Left renal cortex interstitium (tissue), 4 donors: ENCODE data around the gene THSD4. TPM values are rescaled to one million over a fixed set of nuclear protein-coding genes. Genes with fewer than 3 reads are reported as not detected.

Experiments used
- DNase-seq, 4 donors: peaks; one replicate each; pipeline ENCODE4 v3.0.0-alpha.2; 2013; ENCODE audit warnings: low read depth in 4 of 4, low spot score in 2 of 4, missing footprints in 1 of 4
- polyA plus RNA-seq, 4 donors: library from polyadenylated mRNA; unstranded; fragments of 120-200 nt; gene quantifications; one replicate each; pipeline ENCODE4 v1.2.1, GENCODE V29; 2013; ENCODE audit not compliant: insufficient read length in 4 of 4

THSD4 gene
- polyA plus RNA-seq, 4 donors = 30.0 to 48.5 (median 35.9) TPM

DNA sequence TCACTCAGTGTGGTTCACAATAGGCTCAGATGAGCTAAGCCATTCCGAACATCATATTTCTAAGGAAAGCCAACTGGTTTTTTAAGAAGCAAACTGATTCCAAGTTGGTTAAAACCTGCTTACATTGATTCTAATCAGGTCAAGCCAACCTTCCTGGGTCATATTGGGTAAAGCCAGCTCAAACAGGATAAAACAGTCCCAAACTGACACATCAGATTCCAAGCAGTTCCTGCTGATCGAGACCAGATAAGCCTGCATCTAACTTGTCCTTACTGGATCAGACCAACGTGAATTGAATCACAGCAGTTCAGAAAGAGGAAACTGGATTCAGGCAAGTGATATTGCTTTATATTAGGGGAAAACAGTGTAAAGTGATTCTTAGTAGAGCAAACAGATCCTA, 18.6 kb upstream of the THSD4 start:
- DNase-seq = no peak

DNA sequence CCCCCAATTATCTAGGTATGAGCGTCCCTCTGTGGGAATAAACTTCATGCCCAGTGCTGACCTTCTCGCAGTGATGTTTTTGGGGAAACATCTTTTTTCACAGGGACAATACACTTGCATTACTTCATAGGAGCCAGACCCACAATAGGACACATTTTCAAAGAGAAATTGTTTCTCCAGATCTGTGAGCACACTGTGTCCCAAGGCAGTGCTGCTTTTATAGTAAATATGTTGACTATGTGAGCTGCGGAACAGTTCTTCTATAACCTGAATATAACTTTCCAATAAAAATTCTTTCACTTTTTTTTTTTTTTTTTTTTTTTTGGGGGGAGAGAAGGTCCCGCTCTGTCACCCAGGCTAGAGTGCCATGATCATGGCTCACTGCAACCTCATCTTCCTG, 17.4 kb upstream of the THSD4 start:
- no peak for DNase-seq

DNA sequence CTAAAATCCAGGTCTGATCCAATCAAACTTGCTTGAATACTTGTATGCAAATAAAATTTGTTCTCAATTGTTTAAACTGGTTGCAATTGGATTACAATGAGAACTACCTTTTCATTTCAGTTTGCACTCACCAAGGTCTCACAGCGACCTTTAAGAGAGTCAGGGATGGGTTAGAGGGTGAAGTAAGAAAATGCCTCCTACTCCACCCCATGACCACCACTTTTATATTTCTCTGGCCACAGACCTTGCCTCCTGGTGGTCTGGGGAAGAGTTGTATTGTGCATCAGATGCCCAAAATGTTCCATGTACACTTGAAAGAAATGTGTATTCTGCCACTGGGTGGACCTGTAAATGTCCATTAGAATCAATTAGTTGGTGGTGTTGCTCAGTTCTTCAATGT, 16.4 kb upstream of the THSD4 start:
- DNase-seq = no peak

DNA sequence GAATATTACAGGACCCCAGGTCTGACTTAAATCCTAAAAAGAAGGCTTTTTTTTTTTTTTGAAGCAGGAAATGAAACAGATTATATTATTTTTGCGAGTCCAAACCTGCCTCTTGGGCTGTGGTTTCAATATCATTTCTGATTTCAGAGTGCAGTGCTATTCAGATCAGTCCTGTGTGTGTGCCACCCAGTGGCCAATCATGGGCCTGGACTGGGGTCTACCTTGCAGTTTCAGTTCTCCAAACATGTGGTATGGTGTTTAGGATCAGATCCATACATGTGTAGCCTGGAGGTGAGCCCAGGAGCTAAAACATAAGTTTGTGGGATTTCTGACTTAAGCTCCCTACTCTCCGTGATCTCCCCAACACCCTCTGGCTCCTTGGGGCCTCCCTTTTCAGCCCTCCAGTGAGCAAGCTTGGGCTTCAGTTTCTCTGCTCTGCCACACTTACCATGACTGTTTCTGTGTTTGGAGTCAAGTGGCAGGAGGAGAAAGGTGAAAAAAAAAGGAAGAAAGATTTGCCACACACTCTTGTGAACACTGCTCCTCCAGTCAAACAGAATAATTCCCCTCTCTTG, 12.1 kb upstream of the THSD4 start:
- DNase-seq = no peak

DNA sequence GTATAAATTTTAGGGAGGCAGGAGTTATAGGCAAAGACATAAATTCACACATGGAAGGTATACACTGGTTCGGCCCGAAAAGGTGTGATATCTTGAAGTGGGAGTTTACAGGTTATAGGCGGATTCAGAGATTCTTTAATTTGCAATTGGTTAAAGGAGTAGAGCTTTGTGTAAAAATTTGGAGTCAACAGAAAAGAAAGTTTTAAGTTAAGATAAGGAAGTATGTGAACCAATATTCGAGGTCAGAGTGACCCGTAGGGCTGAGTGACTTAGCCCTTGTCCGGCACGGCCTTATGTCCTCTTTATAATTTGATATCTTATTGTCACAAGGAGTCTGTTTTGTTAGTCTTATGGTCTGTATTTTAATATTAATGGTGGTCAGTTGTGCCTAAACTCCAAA, 10.6 kb upstream of the THSD4 start:
- no peak for DNase-seq

DNA sequence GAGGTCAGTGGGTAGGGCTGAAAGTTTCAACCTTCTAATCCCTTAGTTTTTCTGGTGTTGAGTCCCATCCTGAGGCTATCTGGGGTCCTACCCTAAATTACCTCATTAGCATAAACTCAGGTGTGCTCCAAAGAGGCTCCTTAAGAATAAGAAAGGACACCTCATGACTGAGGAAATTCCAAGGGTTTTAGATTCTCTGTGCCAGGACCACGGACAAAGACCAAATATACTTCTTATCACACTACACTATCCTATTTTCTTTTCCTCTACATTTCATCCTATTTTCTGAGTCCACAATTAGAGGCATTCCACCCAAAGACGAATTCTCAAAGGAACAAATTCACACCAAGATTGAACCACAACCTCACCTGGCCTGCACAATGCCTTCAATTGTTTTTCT, 9.8 kb upstream of the THSD4 start:
- DNase-seq = no peak

DNA sequence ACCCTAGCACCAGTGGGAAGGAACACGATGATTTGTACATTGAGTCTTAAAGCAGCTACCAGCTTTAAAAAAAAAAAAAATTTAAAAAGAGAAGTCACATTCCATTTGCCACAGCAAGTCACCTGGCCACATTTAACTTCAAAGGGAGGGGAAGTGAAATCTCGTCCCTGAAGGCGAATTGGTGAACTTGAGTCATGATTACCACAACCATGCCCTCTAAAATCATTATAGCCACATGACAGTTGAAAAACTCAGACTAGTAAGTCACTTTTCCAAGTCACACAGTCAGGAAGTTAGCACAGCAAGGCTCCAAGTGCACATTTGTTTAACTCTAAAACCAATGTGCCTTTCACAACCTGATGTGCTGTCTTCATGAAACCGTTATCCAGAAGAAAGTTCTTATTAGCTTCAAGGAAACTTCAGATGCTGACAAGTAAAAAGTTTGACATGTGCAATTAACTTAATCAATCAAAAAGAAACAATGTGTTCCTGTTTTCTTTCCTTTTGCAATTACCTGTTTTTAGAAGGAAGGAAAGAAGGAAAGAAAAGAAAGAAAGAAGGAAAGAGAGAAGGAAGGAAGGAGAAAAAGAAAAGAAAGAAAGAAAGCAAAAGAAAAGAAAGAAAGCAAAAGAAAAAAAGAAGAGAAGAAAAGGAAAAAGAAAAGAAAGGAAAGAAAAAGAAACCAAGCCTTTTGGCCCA, 8.3 kb upstream of the THSD4 start:
- DNase-seq = no peak

DNA sequence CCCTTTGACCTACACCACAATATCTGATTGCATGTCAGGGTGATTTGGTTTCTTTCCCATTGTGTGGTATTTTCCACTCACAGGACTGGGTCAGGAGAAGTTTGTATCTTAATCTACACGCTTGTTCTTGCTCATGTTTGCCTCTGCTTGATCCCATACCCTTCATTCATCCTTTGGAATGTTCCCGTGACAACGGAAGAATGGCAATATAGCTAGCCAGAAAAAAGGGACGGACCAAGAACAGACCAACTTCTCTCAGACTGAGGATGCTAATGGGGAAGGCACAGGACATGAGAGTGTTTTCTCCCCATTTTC, 7.8 kb upstream of the THSD4 start:
- DNase-seq = no peak

DNA sequence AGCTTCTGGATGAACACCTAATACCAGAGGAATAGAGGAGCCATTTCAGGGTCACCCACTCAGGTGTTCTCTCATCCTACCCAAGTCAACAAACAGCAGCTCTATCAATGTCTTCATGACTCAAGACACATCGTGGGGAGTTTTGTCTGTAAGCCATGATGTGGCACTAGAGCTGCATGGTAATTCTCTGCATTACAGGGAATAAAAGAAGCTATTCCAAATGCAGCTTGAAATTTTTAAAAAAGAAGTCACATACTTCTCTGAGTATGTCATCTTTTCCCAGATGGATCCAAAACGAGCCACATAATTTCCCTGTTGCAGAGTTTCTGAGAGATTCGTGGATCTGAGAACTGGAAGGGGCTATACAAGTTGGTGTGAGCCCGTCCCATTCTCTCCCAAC, 6.1 kb upstream of the THSD4 start:
- no peak for DNase-seq

DNA sequence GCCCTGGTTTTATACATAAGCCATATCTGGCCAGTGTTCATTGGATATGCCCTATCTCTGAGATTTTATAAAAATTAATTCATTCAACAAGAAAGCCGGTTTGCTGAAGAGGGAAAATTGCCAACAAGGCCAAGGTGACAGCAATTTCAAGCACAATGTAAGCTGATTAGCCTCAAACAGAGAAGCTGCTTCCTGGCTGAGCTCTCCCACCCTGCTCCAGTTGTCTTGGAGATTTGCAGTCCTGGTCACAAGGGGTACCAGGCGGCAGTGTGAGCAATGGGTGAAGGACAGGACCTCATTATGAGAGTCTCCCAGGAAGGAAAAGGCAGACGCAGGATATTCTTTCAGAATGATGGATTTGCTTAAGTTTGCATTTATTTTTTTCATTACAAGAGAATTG, 5.4 kb upstream of the THSD4 start:
- no peak for DNase-seq

DNA sequence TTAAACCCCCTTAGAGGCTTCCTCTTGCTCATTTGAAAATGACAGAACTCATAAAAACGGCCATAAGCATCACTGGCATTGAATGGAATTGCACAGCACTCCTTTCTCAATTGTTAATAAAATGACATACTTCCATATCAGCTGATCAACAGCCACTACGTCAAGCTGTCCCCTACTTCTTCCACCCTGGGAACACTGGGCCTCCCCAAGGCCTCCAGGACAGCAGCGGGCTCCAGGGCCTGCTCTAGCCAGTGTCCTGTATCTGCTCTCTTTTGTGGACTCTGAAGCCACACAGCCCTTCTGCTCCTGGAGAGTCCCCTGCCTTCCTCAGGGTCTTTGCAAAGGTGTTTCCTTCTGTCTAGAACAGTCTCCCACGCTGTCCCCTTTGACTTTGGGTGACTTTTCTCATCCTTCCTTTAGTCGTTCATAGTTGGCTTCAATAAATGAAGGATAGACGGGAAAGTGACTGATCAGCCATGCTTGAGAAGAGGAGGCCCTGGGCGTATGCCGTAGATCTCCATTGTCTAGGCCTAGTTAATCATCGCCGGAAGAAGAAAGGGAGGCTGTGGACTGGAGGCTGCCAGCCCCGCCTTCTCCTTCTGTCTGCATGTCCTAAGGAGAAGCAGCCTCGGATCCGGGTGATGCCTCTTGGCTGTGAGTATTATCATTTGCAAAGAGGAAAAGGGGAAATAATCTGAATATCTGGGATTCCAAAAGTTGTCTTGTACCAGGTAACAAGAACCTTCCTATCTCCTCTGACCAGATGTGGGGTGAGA, 4.7 kb upstream of the THSD4 start:
- no peak for DNase-seq

DNA sequence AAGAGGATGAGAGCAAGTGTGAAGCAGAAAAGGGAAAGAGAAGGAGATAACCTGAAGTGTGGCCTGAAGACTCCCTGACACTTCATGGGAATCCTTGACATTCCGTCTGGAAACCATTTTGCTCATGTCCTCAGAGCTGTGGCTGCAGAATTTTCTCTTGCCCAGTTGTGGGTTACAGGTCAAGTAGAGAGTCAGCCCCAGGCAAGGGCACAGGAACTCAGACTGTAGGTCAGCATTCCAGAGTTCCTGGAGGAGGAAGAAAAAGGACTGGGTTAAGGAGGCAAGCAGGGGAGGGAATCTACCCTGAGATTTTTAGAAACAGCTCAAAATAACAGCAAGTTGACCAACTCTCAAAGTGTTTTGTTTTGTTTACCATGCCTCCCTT, 4.1 kb upstream of the THSD4 start:
- DNase-seq = no peak

DNA sequence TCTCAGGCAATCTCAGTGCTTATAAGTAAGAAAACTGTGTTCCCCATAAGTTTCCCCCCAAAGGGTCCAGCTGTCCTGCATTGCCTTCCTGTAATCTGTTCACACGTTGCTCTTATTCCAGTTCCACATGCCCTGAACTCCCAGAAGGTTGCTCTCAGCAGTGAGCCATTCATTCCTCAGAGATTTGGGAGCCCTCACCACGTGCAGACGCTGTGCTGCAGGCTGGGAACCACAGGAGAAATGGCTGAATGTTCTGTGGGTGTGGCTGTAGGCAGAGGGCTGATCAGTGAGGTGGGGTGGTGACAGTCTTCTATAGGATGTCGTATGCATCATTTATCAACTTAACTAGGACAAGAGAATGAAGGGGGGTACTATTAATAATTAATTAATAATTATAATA, 3.3 kb upstream of the THSD4 start:
- no peak for DNase-seq

DNA sequence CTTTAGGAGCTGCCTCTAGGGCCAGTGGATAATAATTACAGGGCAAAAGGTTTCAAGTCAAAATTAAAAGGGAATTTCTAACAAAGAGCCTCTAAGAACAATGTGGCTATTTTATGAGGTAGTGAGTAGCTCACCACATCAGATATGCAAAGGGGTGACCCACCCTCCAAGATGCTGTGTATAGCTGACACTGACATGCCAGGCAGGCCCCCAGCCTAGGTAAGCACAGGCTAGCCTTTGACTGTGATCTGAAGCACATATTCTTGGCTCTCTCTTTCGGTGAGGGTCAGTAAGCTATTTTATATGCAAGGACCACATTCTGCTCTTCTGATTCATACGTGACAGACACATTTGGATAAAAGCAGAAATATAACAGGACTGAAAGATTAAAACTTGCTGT, 2.8 kb upstream of the THSD4 start:
- DNase-seq = no peak

DNA sequence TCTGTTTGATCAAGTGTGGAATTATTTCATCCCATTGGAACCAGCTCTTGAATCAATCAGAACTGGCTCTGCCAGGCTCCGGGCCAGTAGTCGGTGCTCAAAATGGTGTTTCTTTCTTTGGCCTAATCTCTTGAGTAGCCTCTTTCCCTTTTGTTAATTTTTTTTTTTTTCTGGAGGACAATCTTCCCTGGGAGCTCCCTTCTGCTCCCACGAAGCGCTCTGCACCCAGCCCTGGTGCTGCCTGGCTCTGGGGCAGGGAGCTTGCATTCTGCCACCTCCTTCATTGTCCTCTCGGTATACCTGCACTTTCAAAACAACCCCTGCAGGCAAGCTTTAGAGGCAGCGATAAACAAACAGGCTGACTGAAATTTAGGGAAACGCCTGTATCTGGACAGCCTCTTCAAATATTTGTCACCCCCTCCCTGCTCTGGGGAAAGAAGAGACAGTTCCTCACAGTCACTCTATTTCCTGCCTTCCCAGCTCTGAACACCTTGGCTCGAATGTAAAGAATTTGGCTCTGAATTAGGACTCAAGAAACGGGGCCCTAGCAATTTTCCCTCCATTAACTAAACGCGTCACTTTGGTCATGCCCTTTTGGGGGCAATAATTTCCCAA, 1.1 kb upstream of the THSD4 start:
- no peak for DNase-seq

DNA sequence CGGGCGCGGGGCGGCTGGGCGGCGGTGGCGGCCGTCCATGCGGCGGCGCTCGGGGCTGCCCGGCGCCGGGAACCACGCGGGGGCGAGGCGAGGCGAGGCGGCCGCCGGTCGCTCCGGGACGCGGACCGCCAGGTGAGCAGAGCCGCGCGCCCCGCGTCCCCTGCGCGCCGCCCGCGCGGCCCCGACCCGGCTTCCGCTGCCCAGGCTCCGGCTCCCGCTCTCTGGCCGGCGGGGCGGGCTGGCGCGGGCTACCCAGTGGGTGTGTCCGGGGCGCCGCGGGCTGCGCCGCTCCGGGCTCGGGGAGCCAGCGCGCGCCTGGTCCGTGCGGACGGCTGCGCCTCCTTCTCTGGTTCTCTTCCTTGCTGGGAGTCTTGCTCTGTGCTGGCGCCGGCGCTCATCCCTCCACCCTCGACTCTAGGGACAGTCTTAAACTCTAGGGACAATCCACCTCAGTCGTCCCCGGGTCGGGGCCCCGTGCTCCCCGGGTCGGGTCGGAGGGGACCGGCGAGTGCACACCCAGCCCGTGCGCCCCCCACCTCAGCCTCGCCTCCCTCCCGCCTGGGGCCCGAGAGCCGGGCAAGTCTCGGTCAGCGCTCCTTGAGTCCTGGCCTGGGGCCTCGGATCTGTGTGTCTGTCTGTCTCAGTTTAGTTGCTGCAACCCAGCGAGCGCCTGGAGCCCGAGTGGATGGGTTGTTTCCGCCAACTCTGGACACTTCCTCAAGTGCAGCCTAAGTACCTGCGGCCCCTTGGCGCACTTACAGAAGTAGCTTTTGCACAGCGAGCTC, 488 bp downstream of the THSD4 start:
- DNase-seq = peak in 1 of 4 donors; percentile 36

DNA sequence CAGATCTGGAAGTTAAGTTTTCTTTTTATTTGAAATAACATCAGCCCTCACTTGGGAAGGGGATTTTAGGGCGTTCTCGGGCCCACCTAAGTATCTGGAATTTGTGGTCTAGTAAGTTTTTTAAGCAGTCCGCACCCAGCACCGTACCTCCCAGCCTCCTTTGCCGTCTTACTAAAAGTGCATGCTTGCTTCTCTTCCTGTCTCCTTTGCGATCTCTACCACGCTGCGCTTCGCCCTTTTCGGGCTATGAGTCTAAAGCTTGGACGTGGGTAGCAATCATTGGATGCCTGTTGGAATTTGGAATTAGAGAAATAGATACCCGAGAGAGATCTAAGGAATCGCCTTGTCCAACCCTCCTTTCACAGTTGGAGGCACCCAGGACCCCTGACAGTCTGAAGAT, 1.1 kb downstream of the THSD4 start:
- no peak for DNase-seq

DNA sequence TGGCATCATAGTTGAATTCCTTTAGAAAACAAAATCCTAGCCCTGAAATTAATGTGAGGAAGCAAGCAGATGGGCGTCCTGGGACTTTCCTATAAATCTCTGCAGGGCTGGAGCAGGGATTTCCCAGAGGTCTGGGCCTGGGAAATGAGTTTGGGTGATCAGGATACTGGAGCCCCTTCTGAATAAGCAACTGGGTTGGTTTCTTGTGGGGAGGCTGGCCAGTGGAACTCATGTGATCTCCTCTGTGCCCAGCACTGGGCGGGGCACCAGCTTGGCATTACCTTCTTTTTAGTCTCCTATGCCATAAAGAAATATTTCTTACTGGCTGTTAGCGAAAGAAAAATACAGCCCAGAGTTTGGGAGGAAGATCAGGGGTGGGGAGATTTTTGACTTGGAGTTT, 1.7 kb downstream of the THSD4 start:
- DNase-seq = no peak

DNA sequence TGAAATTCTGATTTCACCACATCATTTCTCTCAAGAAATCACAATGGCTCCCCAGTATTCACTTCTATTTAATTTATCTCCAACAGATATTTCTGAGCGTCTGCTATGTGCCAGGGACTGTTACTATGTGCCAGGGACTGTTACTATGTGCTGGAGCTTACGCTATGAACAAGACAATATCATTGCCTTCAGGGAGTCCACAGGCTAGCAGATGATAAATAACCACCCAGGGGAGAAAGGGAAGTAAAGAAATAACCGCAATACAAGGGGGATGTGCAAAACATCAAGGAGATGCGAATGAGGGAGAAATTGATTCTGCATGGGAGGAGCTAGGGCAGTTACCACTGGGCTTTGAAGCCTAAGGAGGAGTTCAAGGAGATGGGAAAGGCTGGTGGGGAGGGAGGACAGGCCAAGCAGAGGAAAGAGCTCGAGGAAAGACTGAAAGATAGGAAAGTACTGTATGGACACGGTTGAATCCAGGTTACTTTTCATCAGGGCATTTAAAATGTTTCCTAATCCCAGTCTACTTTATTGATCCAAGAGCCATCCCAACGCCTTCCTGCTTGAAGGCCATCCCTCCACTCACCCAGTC, 2.5 kb downstream of the THSD4 start:
- DNase-seq = no peak

DNA sequence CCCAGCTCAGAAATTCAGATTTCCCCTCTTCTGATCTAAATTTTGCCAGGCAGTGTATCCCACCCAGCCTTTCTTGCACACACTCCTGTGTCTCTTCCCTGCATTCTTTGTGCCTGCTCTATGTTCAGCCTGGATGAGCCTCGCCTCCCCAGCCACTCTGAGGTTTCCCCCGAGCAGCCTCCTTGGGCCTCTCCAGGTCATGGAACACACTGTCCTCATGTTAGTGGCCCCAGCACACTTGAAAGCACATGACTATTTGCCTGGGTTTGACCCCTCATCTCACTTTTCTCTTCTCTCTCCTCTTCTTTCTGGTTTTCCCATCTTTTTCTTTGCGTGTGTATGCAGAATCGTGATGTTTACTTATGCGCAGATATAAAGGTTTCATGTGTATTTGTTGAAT, 3.1 kb downstream of the THSD4 start:
- DNase-seq = no peak
